Activated T-helper 1 cell treated with Interleukin-2 at 50 U/mL for 16 hours (primary cell): ENCODE data around the gene IDH3B.

Experiments used
- DNase-seq: peaks from one replicate; pipeline ENCODE4 v3.0.0-alpha.2; 2020; ENCODE audit warnings: low read depth

IDH3B gene

DNA sequence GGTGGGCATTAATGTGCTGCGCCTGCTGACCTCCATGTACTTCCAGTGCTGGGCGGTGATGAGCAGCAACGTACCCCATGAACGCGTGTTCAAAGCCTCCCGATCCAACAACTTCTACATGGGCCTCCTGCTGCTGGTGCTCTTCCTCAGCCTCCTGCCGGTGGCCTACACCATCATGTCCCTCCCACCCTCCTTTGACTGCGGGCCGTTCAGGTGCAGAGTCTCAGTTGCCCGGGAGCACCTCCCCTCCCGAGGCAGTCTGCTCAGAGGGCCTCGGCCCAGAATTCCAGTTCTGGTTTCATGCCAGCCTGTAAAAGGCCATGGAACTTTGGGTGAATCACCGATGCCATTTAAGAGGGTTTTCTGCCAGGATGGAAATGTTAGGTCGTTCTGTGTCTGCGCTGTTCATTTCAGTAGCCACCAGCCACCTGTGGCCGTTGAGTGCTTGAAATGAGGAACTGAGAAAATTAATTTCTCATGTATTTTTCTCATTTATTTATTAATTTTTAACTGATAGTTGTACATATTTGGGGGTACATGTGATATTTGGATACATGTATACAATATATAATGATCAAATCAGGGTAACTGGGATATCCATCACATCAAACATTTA, 46.8 kb downstream of the IDH3B start:
- no peak for DNase-seq

GRCh38 chr20:2616634-2617033, 47.4 kb downstream of the IDH3B start:
- DNase-seq, result no peak

DNA sequence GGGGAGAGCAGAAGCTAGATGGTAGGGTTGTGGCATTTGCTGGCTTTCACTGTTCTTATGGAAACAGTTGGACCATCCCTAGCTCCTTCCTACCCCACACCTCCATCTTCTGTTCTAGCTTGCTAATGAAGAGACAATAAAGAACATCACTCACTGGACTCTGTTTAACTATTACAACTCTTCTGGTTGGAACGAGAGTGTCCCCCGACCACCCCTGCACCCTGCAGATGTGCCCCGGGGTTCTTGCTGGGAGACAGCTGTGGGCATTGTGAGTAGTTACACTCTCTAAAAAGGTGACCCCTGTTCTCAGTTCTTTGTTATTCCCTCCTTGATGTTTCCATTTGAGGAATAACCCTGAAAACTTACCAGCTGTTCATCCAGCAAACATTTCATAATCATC, 51.9 kb downstream of the IDH3B start:
- no peak for DNase-seq

DNA sequence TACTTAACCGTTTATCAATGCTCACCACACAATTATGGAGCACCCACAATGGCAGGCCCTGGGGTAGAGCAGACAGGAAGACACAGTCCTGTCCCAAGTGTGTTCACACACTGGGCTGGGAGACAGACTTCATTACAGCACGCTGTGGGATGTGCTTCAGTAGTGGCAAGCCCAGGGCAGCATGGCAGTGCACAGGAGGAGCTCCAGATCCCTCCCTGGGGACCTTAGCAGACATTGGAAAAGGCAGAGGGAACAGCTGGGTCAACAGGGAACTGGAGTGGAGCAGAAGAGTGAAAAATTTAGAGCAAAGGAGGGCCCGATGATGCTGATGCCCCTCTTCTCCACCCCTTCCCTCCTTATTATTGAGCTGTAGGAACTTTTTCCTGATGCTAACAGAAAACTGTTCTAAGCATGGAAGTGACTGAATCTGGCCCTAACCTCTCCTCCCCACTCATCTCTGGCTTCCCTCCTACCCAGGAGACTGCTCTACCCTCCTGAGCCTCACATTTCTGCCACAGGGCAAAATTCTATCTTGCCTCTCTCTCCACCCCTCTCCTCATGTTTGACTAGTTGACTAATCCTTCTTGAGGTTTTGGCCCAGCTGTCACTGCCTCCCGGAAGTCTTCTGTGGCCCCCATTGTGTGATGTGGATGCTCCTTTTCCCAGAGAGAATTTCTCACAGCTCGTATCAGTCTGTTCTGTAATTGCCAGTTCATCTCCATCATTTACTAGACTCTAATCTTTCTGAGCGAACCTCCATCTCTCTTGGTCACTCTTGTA, 52.9 kb downstream of the IDH3B start:
- no peak for DNase-seq

GRCh38 chr20:2610326-2610725, 53.7 kb downstream of the IDH3B start:
- no peak for DNase-seq
